ENCODE measurements around the gene THRA. TPM values are rescaled to one million over a fixed set of nuclear protein-coding genes. Genes with fewer than 3 reads are reported as not detected.
"Not testable (repeated sequence)": the region's sequence is repeated elsewhere in the genome, so short reads cannot be mapped to it uniquely, and the experiment has no call there.

THRA gene
- total and polyA plus RNA-seq, 5 donors = 73.3 to 99.5 (median 92.4) TPM

DNA sequence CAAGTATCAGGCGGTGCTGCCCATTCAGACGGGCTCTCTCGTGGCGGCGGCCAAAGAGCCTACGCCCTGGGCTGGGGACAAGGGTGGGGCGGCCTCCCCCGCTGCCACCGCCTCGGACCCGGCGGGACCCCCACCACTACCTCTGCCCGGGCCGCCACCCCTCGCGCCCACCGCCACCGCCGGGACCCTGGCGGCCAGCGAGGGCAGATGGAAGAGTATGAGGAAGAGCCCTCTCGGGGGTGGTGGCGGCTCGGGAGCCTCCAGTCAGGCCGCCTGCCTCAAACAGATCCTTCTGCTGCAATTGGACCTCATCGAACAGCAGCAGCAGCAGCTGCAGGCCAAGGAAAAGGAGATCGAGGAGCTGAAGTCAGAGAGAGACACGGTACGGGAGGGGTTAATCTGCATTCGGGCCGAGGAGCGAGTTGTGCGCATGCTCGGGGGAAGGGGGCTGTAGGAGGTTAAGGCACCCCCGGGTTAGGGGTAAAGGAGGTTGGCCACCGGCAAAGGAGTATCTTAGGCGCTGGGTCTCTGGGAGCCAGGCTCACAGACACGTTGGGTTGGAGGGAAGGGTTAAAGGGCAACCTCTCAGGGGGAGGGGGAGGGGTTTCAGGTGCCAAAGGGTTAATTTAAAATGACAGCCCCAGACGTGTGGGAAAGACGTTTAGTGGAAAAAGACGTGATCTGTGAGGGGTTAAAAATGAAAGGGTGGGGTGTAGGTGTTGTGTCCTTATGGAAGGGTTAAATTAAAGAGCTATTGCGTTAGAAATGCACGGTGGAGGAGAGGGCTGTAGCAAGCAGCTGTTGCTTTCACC is 60.4 kb downstream of the THRA start:
- WGBS = under 1% methylated on average over 43 of the region's 43 CpGs
- H3K4me3 ChIP-seq (ENCODE audit: low read length) = peak overlapping the region; percentile 69
- DNase-seq = peak; percentile 49 to 79 (median 75)
- H3K27ac ChIP-seq (ENCODE audit: low read length) = peak overlapping the region; percentile 85
- H3K9me3 ChIP-seq (ENCODE audit: control insufficient read depth, low read length) = no peaks in the 10 kb centered on the region
- no peaks in the 10 kb centered on the region for H3K27me3 ChIP-seq (ENCODE audit: control insufficient read depth, insufficient read depth)
- ATAC-seq = peak; percentile 10 to 29
- H3K4me1 ChIP-seq (ENCODE audit: control insufficient read depth, insufficient read depth, low read length) = no peaks in the 10 kb centered on the region
- intact Hi-C loops (cut with DNase I) = no loop called here

GRCh38 chr17:40123811-40124114 is 61.0 kb downstream of the THRA start:
- Histone ChIP-seq H3K4me1 (ENCODE audit: control insufficient read depth, insufficient read depth, low read length) (no peaks in the 10 kb centered on the region), H3K9me3 (ENCODE audit: control insufficient read depth, low read length) (no peaks in the 10 kb centered on the region), H3K27ac (ENCODE audit: low read length) (peak overlapping the region; percentile 85), H3K27me3 (ENCODE audit: control insufficient read depth, insufficient read depth) (no peaks in the 10 kb centered on the region), H3K4me3 (ENCODE audit: low read length) (peak overlapping the region; percentile 69)
- intact Hi-C loops (cut with DNase I) = no loop called here
- DNase-seq (no peak), ATAC-seq (no peak)
- WGBS = 0% methylated on average over 2 of the region's 2 CpGs

- Histone ChIP-seq H3K27me3 (ENCODE audit: control insufficient read depth, insufficient read depth) (no peaks in the 10 kb centered on the region), H3K4me1 (ENCODE audit: control insufficient read depth, insufficient read depth, low read length) (no peaks in the 10 kb centered on the region), H3K27ac (ENCODE audit: low read length) (peak overlapping the region; percentile 70), H3K4me3 (ENCODE audit: low read length) (peak overlapping the region; percentile 69), H3K9me3 (ENCODE audit: control insufficient read depth, low read length) (no peaks in the 10 kb centered on the region)
- DNase-seq (no peak), ATAC-seq (peak in 1 of 2 donors; percentile 25)
- 2% methylated on average over 9 of the region's 9 CpGs for WGBS
- intact Hi-C loops (cut with DNase I) = no loop called here
Observed at GRCh38 chr17:40124279-40125141, 61.7 kb downstream of the THRA start.

- Histone ChIP-seq H3K4me1 (ENCODE audit: control insufficient read depth, insufficient read depth, low read length) (no peaks in the 10 kb centered on the region), H3K27ac (ENCODE audit: low read length) (no peak overlapping the region), H3K27me3 (ENCODE audit: control insufficient read depth, insufficient read depth) (no peaks in the 10 kb centered on the region), H3K4me3 (ENCODE audit: low read length) (no peak overlapping the region), H3K9me3 (ENCODE audit: control insufficient read depth, low read length) (no peaks in the 10 kb centered on the region)
- intact Hi-C loops (cut with DNase I) = no loop called here
- WGBS = 68% methylated on average over 5 of the region's 5 CpGs
- DNase-seq (no peak), ATAC-seq (no peak)
Observed at GRCh38 chr17:40129498-40129897, 66.7 kb downstream of the THRA start.

GRCh38 chr17:40130352-40131042 is 67.7 kb downstream of the THRA start:
- ATAC-seq (peak; percentile 35 to 38), DNase-seq (no peak)
- no peaks in the 10 kb centered on the region for H3K9me3 ChIP-seq (ENCODE audit: control insufficient read depth, low read length)
- 79% methylated on average over 7 of the region's 7 CpGs for WGBS
- no peaks in the 10 kb centered on the region for H3K4me1 ChIP-seq (ENCODE audit: control insufficient read depth, insufficient read depth, low read length)
- intact Hi-C loops (cut with DNase I) = no loop called here
- peak overlapping the region; percentile 57 for H3K27ac ChIP-seq (ENCODE audit: low read length)
- no peak overlapping the region for H3K4me3 ChIP-seq (ENCODE audit: low read length)
- H3K27me3 ChIP-seq (ENCODE audit: control insufficient read depth, insufficient read depth) = no peaks in the 10 kb centered on the region

GRCh38 chr17:40134184-40134583 is 71.4 kb downstream of the THRA start:
- H3K27ac ChIP-seq (ENCODE audit: low read length) = no peak overlapping the region
- 54% methylated on average over 7 of the region's 7 CpGs for WGBS

DNA sequence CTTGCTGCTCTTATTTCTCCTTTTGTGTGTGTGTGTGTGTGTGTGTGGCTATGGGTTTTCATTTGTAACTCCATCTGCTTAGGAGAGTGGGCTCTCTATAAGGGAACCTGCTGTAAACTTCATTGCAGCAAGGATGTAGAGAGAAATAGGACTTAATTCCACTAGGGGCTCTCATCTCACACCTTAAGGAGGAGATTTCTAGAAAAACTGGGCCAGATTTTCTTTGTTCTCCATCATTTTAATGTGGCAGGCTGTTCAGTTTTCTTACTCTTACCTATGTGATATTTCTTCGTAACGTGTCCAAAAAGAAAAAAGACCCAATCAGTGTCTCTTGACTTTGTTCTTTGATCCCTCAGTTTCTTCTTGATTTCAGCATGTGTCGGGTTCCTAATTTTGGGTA is 73.1 kb downstream of the THRA start:
- peaks cover 2% of the 10 kb centered on the region for H3K4me1 ChIP-seq (ENCODE audit: control insufficient read depth, insufficient read depth, low read length)
- no peaks in the 10 kb centered on the region for H3K9me3 ChIP-seq (ENCODE audit: control insufficient read depth, low read length)
- DNase-seq (no peak), ATAC-seq (no peak)
- no peak overlapping the region for H3K27ac ChIP-seq (ENCODE audit: low read length)
- intact Hi-C loops (cut with DNase I) = no loop called here
- WGBS = 95% methylated on average over 3 of the region's 3 CpGs
- no peak overlapping the region for H3K4me3 ChIP-seq (ENCODE audit: low read length)
- no peaks in the 10 kb centered on the region for H3K27me3 ChIP-seq (ENCODE audit: control insufficient read depth, insufficient read depth)

More at GRCh38 chr17:40134184-40134583, 71.4 kb downstream of the THRA start:
- Histone ChIP-seq H3K4me3 (ENCODE audit: low read length) (no peak overlapping the region), H3K9me3 (ENCODE audit: control insufficient read depth, low read length) (no peaks in the 10 kb centered on the region), H3K4me1 (ENCODE audit: control insufficient read depth, insufficient read depth, low read length) (no peaks in the 10 kb centered on the region), H3K27me3 (ENCODE audit: control insufficient read depth, insufficient read depth) (no peaks in the 10 kb centered on the region)
- intact Hi-C loops (cut with DNase I) = no loop called here
- DNase-seq (no peak), ATAC-seq (no peak)

- intact Hi-C loops (cut with DNase I) = no loop called here
- Histone ChIP-seq H3K4me1 (ENCODE audit: control insufficient read depth, insufficient read depth, low read length) (peaks cover 2% of the 10 kb centered on the region), H3K4me3 (ENCODE audit: low read length) (peak overlapping the region; percentile 70), H3K27me3 (ENCODE audit: control insufficient read depth, insufficient read depth) (no peaks in the 10 kb centered on the region), H3K27ac (ENCODE audit: low read length) (peak overlapping the region; percentile 99), H3K9me3 (ENCODE audit: control insufficient read depth, low read length) (no peaks in the 10 kb centered on the region)
- ATAC-seq (peak; percentile 7 to 28), DNase-seq (no peak)
- WGBS = 14% methylated on average over 14 of the region's 14 CpGs
Observed at GRCh38 chr17:40139566-40140058, 76.8 kb downstream of the THRA start.

DNA sequence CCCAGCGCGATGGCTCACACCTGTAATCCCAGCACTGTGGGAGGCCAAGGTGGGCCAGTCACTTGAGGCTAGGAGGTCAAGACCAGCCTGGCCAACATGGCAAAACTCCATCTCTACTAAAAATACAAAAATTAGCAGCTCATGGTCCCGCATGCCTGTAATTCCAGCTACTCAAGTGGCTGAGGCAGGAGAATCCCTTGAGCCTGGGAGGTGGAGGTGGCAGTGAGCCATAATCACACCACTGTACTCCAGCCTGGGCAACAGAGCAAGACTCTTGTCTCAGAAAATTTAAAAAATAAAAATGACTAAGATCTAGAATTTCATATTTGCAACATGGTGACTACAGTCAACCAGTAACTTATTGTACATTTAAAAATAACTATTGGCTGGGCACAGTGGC is 80.4 kb downstream of the THRA start:
- H3K4me3 ChIP-seq (ENCODE audit: low read length); DNase-seq; H3K27me3 ChIP-seq (ENCODE audit: control insufficient read depth, insufficient read depth); H3K9me3 ChIP-seq (ENCODE audit: control insufficient read depth, low read length); H3K4me1 ChIP-seq (ENCODE audit: control insufficient read depth, insufficient read depth, low read length); intact Hi-C loops (cut with DNase I); ATAC-seq; H3K27ac ChIP-seq (ENCODE audit: low read length): not testable (repeated sequence)
- WGBS = 93% methylated on average over 3 of the region's 3 CpGs
